Stimulated activated CD4-positive, alpha-beta T cell treated with anti-CD3 and anti-CD28 coated beads, Interleukin-15, amount 100 ng/mL, for 48 hours (primary cell): ENCODE measurements around the gene INCENP.
"Not testable (repeated sequence)": the region's sequence is repeated elsewhere in the genome, so short reads cannot be mapped to it uniquely, and the experiment has no call there.

Experiments used
- DNase-seq, 2 donors: peaks; one replicate each; pipeline ENCODE4 v3.0.0-alpha.2; 2020; ENCODE audit warnings: low read depth in 2 of 2

INCENP gene

DNA sequence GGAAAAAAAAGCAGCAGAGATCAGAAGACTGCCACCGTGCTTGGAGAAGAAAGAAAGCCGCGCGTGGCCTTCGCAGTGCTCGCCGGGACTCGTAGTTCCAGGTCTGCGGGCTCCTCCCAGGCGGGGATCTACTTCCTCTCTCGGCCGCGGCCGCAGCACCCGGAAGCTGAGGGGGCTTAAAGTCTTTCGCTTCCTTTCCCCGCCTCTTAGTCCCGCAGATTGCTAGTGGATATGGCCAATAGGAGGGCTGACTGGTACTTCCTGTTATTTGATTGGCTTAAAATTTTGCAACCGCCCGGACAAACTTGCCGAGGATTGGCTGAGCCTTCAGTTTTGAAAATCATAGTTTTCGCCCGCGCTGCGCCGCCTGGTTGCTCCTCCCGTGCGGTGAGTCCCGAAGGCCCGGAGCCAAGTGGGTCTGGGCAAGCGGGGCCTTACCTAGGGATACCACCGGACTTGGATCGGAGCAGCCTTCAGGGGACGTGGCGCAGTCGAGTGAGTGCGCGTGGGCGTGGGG, at the start of gene INCENP:
Gene INCENP, plus strand, starts transcription at position 343 of the 517 bp plus-strand sequence. CDS start 4,151 bp downstream, outside the sequence.
- DNase-seq, result peak; percentile 90 to 93

DNA sequence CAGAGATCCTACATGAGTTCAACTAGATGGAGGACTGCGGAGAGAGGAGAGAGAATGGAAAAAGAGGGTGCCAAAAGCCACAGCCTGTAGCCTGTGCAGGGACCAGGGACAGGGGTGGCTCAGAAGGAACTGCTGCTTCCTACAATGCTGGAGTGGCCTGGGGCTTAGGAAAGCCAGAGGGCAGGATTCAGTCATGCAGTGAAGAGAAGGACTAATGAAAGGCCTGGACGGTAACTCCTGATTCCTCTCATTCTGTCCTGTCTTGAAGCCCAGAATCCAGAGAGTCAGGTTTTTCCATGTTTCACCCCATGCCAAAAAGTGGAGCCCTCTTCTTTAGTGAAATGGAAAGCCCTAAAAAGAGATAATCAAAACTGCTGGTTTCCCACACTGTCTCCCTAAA, 48.4 kb upstream of the INCENP start:
- DNase-seq, result no peak

DNA sequence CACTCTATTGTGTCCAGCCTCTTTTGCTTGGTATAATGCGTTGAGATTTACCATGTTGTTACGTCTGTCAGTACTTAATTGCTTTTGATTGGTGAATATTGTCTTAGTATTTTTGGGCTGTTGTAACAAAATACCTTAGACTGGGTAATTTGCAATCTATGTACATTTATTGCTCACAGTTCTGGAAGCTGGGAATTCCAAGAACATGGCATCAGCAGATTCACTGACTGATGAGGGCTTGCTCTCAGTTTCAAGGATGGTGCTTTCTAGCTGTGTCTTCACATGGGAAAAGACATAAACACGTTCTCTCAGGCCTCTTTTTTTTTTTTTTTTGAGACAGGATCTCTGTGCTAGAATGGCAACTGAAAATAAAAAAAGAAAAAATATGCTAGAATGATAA, 46.7 kb upstream of the INCENP start:
- no peak for DNase-seq

DNA sequence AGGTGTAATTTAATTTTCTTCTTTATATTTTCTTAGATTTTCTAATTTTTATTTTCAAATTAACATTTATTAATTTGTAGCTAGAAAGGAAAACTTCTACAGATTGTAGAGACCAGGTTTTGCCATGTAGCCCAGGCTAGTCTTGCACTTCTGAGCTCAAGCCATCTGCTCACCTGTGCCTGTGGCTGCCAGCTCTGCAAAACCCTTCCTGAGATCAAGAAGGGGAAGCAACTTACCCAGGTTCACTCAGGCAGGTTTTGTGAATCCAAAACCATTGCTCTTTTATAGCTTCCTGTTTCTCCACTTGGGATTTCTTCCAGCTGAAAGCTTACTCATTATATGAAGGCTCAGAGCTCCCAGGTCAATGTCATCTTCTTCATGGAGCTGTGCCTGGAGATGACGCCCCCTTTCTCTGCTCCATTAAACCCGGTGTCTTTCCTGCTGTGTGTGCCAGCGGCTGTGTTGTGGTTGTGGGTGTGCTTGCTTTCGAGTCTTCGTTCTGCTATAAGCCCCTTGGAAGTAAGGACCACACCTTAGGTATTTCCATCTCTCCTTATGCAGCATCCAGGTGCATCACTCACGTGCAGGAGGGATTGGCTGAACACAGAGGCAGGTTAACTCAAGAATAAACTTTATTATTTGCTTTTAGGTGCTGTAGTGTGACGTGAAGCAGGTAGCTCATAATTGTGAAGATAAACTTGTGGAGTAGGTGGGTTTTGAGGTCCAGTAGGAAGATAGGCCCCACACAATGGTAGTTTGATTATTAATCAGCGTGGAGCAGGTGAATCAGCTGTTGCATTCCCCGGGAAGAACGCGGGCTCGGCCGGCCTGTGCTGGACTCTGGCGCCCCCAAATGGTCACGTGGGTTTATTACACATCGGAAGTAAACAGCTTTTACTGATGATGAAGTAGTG, 42.2 kb upstream of the INCENP start:
- DNase-seq, result peak; percentile 55 to 74

DNA sequence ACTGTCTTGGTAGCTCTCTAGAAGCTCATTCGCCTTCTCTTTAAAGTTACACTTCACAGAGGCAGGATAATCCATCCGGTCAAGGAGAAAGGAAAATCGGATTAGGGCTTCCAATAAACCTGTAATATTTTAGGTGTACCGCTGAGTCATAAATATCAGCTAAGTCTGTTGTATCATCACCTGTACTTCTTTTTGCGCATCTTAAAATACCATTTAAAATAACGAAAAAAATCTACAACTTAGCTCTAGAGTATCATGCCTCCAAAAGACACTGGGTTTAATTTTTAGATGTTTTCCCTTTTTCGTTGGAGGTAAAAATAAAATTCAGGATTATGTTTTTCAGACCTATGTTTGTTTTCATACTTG, 41.5 kb upstream of the INCENP start:
- DNase-seq, result no peak

DNA sequence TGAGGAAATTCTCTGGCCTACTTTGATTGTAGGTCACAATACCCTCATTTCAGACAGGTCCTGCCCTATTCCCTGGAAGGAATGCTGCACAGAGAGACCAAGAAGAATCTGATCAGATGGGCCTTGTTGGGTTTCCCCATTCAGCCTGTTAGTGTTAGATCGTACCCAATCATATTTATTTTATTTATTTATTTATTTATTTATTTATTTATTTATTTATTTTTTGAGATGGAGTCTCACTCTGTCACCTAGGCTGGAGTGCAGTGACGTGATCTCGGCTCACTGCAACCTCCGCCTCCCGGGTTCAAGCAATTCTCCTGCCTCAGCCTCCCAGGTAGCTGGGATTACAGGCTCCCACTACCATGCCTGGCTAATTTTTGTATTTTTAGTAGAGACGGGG, 39.0 kb upstream of the INCENP start:
- not testable (repeated sequence) for DNase-seq

DNA sequence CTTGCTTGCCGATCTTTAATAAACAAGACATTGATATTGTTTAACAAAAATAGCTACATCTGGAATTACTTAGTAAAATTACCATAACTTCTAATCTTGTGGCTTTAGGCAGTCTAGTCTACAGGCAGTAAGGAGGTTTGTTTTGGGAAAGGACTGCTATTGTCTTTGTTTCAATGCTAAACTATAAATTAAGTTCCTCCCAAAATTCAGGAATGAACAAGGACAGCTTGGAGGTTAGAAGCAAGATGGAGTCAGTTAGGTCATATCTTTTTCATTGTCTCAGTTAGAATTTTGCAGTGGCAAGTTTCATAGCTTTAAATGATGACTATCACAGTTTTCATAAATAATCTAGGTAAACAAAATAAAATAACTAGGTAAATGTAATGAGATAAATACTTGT, 36.1 kb upstream of the INCENP start:
- no peak for DNase-seq

DNA sequence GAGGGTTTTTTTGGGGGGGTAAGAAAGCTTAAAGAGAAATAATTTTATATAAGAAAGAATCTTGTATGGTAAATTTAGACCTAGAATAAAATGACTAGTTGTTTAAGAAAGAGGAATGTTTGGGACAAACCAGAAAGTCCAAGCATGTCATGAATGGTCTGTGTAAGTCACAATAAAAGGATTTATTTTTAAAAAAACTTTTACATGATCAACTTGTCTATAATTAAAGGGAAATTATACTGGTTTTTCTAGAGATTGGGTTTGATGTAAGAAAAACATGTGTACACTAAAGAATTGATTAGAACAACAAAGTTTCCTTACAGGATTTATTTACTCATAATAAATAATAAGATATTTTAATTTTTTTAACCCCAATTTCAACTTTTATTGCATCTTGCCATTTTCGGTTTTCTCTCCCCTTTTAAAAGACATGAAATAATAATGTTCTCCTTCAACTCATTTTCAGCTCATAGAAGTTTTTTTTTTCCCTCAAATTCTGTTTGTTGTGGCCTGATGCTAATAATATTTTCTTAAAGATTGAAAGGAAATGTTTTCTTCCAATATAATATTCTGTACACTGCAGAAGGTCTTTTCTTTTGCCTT, 35.4 kb upstream of the INCENP start:
- DNase-seq, result no peak

DNA sequence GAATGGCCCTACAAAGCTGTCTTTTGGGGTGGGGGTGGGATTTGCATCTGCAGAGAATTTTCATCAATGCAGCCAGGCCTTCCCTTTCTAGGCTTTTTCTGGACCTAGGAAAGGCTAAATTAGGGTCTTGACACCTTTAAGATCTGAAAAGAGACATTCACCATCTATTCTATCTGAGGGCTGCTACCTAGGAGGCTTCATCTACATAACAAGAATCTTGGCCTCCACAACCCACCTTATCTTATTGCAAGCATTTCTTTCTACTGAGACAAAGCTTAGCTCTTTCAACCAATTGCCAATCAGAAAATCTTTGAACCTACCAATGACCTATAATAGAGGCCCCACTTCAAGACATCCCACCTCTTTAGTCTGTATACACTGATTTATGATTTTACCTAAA, 20.7 kb upstream of the INCENP start:
- DNase-seq, result no peak

DNA sequence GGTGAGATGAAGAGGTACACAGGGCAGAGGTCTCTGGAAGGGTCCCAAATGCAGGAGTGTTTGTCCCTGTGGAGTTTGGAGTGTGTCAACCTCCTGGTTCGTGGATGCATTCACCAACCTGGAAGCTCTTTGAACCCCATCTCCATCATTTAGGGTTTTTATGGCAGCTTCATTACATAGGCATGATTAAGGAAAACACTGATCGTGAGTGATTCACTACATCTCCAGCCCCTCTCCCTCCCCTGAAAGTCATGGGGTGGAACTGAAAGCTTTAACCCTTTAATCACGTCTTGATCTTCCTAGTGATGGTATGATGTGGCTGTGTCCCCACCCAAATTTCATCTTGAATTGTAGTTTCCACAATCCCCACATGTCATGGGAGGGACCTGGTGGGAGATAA, 19.8 kb upstream of the INCENP start:
- DNase-seq, result no peak

DNA sequence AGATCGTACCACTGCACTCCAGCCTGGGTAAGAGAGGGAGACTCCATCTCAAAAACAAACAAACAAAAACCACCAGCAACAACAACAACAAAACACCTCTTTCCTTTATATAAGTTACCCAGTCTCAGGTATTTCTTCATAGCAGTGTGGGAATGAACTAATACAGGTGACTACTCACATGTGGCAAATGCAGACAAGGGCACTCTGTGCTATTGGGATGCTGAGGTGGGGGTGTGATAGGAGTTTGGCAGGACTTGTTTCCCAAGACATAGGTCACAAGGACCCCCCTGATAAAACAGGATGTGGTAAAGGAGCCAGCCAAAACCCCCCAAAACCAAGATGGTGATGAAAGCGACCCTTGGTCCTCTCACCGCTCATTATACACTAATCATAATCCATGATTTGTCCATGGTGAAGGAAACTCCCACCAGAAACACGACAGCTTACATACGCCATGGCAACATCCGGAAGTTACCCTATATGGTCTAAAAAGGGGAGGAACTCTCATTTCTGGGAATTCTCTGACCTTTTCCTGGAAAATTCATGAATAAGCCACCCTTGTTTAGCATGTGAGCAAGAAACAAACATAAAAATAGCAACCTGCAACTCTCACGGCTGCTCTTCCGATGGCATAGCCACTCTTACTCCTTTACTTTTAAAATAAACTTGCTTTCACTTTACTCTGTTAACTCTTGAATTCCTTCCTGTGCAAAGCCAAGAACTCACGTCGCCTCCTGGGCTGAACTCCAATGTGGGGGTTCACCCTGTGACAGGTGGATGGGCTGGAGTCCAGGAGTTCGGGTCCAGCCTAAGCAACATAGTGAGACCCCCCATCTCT, 18.8 kb upstream of the INCENP start:
- no peak for DNase-seq

DNA sequence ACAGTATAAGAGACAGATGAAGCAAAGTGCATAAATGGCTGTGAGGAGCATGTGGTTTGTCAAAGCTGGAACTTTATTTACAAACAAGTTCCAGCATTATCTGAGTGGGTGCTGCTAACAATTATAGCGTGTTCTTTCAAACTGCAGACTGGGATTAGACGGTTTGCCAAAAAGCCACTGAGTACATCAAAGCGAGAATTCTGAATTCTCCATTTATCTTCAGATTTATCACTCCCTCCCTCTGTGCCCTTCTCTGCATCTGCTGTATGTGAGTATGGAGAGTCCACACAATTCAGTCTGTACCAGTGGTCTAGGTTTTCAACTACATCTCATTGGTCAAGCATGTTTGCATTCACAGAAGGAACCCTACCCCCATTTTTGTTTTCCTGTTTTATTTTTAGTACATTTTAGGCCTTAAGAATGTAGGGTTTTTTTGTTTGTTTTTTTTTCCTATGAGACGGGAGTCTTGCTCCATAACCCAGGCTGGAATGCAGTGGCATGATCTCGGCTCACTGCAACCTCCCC, 18.1 kb upstream of the INCENP start:
- DNase-seq, result no peak

DNA sequence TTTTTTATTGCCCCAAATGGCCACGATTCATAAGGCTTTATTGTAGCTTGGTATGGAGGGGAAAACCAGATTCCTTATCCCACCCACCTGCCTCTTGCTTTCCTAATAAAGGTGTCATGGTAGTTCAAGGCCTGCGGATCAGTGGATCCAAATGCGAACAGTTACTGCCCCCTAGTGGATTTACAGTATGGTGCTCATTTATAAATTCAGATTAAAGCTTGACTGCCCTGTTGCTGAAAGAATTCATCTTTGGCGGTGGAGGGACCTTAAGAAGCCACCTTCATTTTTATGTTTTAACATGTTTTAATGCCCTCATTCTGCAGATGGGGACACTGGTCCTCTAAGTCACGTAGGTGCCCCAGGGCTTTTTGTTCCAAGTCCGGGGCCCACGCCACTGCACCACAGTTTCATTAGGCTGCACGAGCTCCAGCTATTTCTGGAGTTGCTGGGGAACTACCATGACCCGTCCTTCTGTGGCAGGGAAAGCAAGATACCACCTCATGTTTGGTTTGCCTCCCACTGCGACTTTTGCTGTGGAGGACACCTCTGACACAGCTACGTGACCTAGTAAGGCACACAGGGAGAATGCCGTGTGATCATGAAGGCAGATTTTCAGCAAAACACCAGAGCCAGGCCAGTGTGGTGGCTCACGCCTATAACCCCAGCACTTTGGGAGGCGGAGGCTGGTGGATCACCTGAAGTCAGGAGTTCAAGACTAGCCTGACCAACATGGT, 15.6 kb upstream of the INCENP start:
- DNase-seq, result no peak

DNA sequence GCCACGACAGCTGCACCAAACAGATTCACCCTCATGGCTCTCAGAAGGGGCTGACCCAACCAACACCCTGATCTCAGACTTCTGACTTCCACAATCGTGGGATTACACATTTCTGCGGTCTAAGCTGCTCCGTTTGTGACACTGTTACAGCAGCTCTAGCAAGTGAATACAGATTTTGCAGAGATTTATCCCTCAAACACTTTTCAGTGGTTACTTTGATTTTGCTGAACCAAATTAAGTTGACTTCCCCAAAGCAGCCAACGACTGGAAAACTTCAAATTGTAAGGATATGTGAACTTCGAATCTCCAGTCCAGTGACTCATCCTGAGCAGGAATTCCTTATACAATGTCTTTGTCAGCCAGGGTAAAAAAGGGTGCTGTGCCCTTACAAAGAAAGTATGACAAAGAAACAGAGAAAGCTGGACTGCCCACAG, 14.8 kb upstream of the INCENP start:
- DNase-seq, result no peak

DNA sequence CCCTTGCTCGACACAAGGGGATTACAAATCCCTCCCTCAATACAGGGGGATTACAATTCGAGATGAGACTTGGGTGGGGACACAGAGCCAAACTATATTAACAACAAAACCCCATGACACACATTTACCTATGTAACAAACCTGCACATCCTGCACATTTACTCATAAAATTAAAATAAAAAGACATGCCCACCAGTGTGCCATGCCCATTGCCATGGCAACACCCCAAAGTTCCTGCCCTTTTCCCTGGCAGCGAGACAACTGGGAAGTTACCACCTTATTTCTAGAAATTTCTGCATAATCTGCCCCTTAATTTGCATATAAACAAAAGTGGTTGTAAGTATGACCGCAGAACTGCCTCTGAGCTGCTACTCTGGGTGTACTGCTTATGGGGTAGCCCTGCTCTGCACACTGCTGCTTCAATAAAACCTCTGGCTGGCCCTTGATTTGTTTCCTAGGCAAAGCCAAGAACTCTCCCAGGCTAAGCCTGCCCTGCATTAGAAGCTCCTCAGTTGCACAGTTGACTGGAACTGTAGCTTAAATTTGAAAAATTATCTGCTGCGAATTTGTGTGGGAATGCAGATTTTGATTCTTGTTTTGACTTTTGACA, 8.6 kb upstream of the INCENP start:
- DNase-seq, result no peak

DNA sequence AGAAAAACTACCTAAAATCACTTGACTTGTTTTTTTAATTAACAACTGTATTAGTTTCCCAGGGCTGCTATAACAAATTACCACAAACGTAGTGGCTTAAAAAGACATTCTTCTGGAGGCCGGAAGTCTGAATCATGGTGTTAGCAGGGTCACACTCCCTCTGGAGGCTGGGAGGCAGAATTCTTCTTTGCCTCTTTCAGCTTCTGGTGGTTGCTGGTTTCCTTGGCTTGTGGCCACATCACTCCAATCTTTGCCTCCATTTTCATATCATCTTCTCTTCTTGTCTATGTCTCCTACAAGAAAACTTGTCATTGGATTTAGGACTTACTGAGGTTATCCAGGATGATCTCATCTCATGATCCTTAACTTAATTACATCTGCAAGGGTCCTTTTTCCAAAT, 7.4 kb upstream of the INCENP start:
- DNase-seq, result no peak

DNA sequence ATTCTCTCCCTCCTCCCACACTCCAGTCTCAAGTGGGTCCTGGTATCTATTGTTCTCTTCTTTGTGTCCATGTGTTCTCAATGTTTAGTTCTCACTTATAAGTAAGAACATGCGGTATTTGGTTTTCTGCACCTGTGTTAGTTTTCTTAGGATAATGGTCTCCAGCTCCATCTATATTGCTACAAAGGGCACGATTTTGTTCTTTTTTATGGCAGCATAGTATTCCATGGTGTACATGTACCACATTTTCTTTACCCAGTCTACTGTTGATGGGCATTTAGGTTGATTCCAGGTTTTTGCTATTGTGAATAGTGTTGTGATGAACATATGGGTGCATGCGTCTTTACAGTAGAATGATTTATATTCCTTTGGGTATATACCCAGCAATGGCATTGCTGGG, 4.2 kb upstream of the INCENP start:
- no peak for DNase-seq

DNA sequence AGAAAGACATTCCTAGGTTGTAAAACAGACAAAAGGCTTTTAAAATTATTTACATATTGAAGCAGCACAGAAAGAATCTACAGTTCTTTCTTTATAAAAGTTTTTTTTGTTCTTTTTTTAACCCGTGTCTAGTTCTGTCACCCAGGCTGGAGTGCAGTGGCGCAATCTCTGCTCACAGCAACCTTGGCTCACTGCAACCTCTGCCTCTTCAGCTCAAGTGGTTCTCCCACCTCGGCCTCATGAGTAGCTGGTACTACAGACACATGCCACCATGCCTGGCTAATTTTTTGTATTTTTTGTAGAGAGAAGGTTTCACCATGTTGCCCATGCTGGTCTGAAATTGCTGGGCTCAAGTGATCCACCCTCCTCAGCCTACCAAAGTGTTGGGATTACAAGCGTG, 3.8 kb upstream of the INCENP start:
- DNase-seq, result no peak

DNA sequence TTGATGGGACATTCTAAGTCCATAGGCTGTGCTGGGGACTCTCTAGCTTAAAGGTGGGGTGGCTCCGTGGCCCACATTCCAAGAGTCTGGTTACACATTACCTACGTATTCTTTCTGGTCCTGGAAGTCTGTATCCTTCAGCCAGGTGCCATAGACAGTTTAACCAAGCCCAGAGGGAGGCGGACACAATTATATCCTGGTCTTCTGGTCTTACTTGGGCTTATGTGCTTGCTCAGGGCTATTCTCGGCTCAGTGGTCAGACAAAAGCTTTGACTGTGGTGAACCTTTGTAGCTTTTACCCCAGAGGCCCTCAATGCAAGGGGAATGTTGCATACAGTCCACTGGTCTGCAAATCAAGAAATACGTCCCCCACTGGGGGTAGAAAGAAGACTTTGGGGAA, 3.4 kb upstream of the INCENP start:
- DNase-seq, result no peak

DNA sequence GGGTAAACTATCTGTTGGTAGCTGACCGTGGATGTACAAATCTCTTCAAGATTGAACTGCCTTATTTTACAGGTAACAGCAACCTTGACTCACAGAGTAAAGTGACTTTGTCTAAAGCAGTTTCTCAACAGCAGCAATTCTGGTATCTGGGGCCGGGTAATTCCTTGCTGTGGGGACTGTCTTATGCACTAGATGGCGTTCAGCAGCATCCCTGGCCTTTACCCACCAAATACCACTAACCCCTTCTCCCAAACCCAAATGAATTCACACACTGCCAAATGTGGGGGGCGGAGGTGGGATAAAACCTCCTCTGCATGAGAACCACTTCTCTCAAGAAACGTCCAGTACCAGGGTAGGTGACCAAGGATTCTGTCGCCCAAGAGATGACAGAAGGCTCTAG, 1.7 kb upstream of the INCENP start:
- no peak for DNase-seq
